ENCODE measurements around the gene PTPRN2.

GRCh38 chr7:158138329-158138597, 449.4 kb downstream of the PTPRN2 start:
- TF ChIP-seq YY1 (IDR thresholded peaks at IDR 0.05; ENCODE audit: extremely low read depth, insufficient replicate concordance, low read depth, low read length) (no peak), EZH2 (IDR thresholded peaks at IDR 0.05) (no peak), ZFX (IDR thresholded peaks at IDR 0.05) (no peak), SP1 (IDR thresholded peaks at IDR 0.05; ENCODE audit: low read depth) (no peak), POLR2A (IDR thresholded peaks at IDR 0.05; ENCODE audit: borderline replicate concordance, extremely low read depth, insufficient read depth, insufficient read length) (no peak), SIN3A (IDR thresholded peaks at IDR 0.05; ENCODE audit: low read depth) (no peak), EGR1 (IDR thresholded peaks at IDR 0.05; ENCODE audit: low read depth) (no peak), EZH2phosphoT487 (IDR thresholded peaks at IDR 0.05; ENCODE audit: borderline replicate concordance) (no peak), FOSL1 (IDR thresholded peaks at IDR 0.05; ENCODE audit: low read depth) (no peak), JUND (IDR thresholded peaks at IDR 0.05) (no peak), RAD21 (IDR thresholded peaks at IDR 0.05; ENCODE audit: low read depth) (no peak), ELF1 (IDR thresholded peaks at IDR 0.05; ENCODE audit: borderline replicate concordance, low read depth) (no peak)
- TF ChIP-seq, protein P1, sequence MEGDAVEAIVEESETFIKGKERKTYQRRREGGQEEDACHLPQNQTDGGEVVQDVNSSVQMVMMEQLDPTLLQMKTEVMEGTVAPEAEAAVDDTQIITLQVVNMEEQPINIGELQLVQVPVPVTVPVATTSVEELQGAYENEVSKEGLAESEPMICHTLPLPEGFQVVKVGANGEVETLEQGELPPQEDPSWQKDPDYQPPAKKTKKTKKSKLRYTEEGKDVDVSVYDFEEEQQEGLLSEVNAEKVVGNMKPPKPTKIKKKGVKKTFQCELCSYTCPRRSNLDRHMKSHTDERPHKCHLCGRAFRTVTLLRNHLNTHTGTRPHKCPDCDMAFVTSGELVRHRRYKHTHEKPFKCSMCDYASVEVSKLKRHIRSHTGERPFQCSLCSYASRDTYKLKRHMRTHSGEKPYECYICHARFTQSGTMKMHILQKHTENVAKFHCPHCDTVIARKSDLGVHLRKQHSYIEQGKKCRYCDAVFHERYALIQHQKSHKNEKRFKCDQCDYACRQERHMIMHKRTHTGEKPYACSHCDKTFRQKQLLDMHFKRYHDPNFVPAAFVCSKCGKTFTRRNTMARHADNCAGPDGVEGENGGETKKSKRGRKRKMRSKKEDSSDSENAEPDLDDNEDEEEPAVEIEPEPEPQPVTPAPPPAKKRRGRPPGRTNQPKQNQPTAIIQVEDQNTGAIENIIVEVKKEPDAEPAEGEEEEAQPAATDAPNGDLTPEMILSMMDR (IDR thresholded peaks at IDR 0.05 in 2 of 3, conservative IDR thresholded peaks at IDR 0.05 in 1 of 3; ENCODE audit: borderline replicate concordance in 1 of 3, insufficient read depth in 1 of 3, low read depth in 2 of 3, low read length in 2 of 3), result no peak
- TF ChIP-seq, protein P2, sequence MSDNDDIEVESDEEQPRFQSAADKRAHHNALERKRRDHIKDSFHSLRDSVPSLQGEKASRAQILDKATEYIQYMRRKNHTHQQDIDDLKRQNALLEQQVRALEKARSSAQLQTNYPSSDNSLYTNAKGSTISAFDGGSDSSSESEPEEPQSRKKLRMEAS (IDR thresholded peaks at IDR 0.05), result no peak
